ENCODE measurements around the gene SLC2A2.

The SLC2A2 gene

GRCh38 chr3:171028025-171028778 lies 1.7 kb upstream of the SLC2A2 start:
- DNase-seq, result no peak

GRCh38 chr3:171023566-171023965 lies 3.0 kb downstream of the SLC2A2 start:
- no peak for DNase-seq

DNA sequence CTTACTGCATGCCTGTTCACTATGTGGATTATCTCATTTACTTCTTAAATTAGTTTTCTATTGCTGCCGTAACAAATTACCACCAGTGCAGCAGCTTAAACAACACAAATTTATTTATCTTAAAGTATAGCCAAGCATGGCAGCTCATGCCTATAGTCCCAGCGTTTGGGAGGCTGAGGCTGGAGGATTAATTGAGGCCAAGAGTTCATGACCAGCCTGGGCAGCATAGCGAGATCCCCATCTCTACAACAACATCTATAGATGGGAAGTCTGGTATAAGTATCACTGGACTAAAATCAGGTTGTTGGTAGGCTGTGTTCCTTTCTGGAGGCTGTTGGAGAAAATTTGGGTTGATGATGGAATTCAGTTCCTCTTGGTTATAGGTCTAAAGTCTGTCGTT lies 5.1 kb downstream of the SLC2A2 start:
- no peak for DNase-seq

GRCh38 chr3:171018156-171018935 lies 8.2 kb downstream of the SLC2A2 start:
- DNase-seq, result no peak

GRCh38 chr3:171013822-171014748 lies 12.4 kb downstream of the SLC2A2 start:
- DNase-seq, result no peak

DNA sequence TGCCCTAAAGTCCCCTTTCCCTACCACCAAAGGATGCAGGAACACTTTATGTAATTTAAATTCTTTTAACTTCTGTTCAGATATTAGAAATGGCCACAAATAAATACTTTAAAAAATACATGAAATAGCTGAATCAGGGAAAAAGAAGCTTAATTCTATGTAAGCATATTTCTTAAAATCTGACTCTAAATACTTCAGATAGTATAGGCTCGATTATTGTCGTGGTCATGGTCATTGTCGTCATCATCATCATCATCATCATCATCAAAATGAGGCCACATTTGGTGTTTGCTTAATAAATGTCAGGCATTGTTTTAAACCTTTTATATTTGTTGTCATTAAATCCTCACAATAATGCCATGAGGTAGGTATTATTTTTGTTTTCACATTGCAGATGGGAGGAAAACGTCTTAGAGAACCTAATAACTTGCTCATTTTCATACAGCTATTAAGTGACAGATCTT lies 14.6 kb downstream of the SLC2A2 start:
- no peak for DNase-seq

GRCh38 chr3:171011109-171011872 lies 15.2 kb downstream of the SLC2A2 start:
- no peak for DNase-seq

GRCh38 chr3:171007316-171007715 lies 19.2 kb downstream of the SLC2A2 start:
- DNase-seq, result no peak

- DNase-seq, result no peak
Observed at GRCh38 chr3:171005648-171006047, 20.9 kb downstream of the SLC2A2 start.

- DNase-seq, result peak; percentile 50
Observed at GRCh38 chr3:171001957-171002694, 24.4 kb downstream of the SLC2A2 start.

DNA sequence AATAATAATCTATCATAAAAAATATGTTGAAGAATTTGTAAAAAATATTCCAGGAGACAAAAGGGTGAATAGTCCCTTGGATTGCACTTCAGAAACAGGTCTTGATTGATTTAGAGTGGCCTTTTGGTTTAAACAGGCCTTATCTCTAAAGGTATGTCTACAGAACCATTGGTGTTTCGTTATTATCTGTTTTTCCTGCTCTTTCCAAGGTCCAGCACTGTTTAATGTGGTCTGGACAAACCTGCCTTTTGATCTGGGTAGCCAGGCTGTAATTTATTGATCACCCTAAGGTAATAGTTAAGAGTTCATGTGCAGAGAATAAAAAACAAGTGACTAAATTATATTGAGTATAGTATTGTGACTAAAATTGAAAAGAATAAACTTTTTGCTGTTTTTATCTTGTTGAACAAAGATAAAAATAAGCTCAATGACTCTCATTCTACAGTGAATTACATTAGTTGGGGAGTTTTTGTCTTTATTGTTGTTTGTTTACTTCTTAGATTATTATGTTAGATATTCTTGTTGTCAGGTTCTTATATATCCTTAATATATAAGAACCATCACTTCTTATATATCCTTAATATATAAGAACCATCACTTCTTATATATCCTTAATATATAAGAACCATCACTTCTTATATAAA lies 25.1 kb downstream of the SLC2A2 start:
- DNase-seq, result no peak

DNA sequence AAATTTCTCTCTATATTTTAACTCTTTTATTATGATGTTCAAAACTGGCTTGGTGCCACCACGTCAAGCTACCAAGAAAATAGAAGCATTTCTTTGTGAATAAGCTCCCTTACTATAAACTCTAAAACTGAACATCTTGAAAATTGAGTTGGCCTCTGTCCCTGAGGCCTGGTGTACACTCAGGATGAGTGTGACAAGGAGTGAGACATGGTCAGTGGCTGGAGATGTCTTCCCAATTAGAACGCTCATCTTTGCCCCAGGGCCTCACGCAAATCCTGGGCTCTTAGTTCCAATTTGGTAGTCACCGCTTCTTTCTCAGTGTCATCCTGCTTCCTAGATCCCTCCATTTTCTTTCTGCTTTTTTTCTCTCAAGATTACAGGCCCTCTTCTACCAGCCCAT lies 26.2 kb downstream of the SLC2A2 start:
- DNase-seq, result no peak

GRCh38 chr3:170999737-171000242 lies 26.7 kb downstream of the SLC2A2 start:
- DNase-seq, result no peak

DNA sequence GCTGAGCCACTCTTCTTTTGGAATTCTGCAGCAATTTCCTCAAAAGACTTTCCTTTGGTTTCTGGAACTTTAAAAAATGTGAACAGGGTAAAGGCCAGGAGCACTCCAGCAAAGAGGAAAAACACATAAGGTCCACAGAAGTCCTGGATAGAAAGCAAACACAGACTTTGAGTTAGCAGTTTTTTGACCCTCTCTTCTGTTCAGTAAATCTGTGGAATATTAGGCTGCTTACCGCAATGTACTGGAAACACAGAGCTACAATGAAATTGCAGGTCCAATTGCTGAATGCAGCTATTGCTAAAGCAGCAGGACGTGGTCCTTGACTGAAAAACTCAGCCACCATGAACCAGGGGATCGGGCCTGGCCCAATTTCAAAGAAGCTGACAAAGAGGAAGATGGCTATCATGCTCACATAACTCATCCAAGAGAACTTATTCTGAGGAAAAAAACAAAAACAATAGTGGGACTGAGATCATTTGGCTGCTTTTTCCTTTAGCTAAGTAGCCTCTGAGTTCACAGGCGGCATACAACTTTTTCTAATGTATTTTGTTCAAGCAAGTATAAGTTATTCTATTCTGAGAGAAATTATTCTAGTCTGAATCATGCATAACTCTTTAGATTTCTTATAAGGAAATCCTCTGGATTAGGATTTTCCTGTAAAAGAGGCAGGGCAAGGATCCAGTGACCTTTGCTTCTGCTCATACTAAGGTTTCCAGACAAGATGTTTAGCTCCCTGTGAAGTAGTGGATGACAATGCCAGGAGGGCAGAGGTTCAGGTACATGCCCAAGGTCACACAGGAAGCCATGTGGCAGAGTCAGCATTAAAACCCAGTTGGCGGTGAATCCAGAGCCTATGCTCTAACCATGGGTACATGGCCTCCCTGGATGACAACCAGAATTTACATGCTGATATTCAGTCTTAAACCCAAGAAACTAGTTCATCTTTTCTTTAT lies 28.3 kb downstream of the SLC2A2 start:
- no peak for DNase-seq

DNA sequence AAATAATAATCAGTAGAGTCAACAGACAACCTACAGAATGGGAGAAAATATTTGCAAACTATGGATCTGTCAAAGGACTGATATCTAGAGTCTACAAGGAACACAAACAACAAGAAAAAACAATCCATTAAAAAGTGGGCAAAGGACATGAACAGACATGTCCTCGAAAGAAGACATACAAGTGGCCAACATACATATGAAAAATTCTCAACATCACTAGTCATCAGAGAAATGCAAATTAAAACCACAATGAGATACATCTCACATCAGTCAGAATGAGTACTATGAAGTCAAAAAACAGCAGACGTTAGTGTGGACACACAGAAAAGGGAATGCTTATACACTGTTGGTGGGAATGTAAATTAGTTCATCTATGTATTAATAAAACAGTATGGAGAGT lies 33.7 kb downstream of the SLC2A2 start:
- DNase-seq, result no peak

GRCh38 chr3:170991664-170992063 lies 34.9 kb downstream of the SLC2A2 start:
- DNase-seq, result no peak

- DNase-seq, result no peak
Observed at GRCh38 chr3:170989100-170989648, 37.3 kb downstream of the SLC2A2 start.

- no peak for DNase-seq
Observed at GRCh38 chr3:170988378-170988777, 38.1 kb downstream of the SLC2A2 start.

DNA sequence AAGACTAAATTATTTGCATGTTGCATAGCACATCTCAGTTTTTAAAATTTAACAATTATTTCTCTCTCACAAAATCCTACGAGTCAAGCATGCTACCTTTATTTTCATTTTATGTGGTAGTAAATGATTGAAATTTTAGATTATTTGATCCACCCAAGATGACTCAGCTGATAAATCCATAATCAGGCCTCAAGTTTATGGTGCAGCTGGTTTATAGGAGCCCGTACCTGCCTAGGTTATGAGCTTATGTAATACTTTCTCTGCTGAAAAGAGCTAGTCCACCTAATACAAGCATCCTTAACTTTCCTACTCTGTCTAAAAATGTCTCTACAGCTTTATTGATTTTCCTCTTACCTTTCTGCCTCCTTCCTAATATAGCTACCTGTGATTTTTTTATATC lies 41.2 kb downstream of the SLC2A2 start:
- no peak for DNase-seq

Data from DMS153 (cell line).